ENCODE measurements around the gene KLHDC4.
A peak's percentile ranks its signal among the peaks of the same experiment; 100 is the strongest.
"Not testable (repeated sequence)": the region's sequence is repeated elsewhere in the genome, so short reads cannot be mapped to it uniquely, and the experiment has no call there.

Gene KLHDC4

DNA sequence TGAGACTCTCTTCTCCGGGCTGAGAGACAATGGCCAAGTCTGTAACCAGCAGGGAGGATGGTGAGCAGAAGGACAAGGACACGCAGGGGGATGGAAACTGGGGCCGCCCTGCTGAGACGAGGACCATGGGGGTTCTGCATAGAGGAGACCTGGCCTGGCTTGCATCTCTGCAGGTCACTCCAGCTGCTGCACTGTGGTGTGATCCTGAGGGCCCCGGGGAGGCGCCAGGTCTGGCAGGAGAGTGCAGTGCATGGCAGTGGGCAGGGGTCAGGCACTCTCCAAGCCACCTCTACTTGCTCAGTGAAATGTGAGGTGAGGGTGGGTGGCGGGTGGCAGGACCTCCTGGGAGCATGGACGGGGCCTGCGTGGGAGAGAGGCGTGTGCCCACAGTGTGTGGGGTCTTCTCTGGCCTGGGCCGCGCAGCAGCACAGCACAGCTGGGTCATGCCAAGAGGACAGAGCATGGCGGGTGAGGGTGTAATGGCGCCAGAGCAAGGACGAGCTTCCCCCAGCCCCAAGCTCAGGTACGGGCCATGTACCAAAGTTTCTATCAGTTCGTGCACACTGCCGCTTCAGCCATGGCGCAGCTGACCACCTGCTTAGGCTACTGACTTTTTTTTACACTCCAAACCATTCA lies 43.1 kb downstream of the KLHDC4 start:
- Histone ChIP-seq H2BK5ac (ENCODE audit: low read depth, low read length, poor library complexity, severe bottlenecking) (no peak overlapping the region), H3K36me3 (ENCODE audit: control insufficient read depth in 1 of 2, insufficient read depth in 2 of 2, low read depth in 1 of 2, low read length in 2 of 2) (peaks cover 9 to 48% of the 10 kb centered on the region in 2 experiments), H3K9ac (ENCODE audit: low read length) (no peak overlapping the region), H3K4ac (ENCODE audit: low read depth in 1 of 2, low read length in 2 of 2) (no peak overlapping the region), H3K23ac (ENCODE audit: low read length in 2 of 2) (peak overlapping the region in 1 of 2 experiments; percentile 42), H3K14ac (ENCODE audit: low read length in 2 of 2) (no peak overlapping the region), H2AFZ (ENCODE audit: low read depth, low read length) (no peak overlapping the region), H3K27ac (ENCODE audit: low read length, poor library complexity, severe bottlenecking) (peak overlapping the region; percentile 18), H3K79me1 (replicated peaks; ENCODE audit: low read length, poor library complexity, severe bottlenecking) (peaks cover 29% of the 10 kb centered on the region), H3K9me3 (ENCODE audit: control insufficient read depth, low read length) (no peaks in the 10 kb centered on the region), H2AK5ac (ENCODE audit: low read length, severe bottlenecking) (peak overlapping the region; percentile 5), H4K8ac (ENCODE audit: low read length) (no peak overlapping the region), H2BK120ac (ENCODE audit: low read depth, low read length) (no peak overlapping the region), H3K4me3 (ENCODE audit: insufficient read depth in 1 of 2, low read depth in 1 of 2, low read length in 2 of 2) (peak overlapping the region in 1 of 2 experiments; percentile 17), H2BK12ac (ENCODE audit: low read length in 2 of 2) (peak overlapping the region in 1 of 2 experiments; percentile 24), H3K18ac (ENCODE audit: low read depth in 1 of 2, low read length in 2 of 2) (no peak overlapping the region), H4K91ac (ENCODE audit: low read length) (no peak overlapping the region), H3K4me1 (ENCODE audit: control insufficient read depth, insufficient read depth, low read depth, low read length) (peaks cover 37% of the 10 kb centered on the region), H2BK15ac (ENCODE audit: low read depth, poor library complexity, severe bottlenecking) (no peak overlapping the region), H3K27me3 (ENCODE audit: control insufficient read depth in 1 of 2, insufficient read depth in 1 of 2, low read length in 2 of 2) (no peaks in the 10 kb centered on the region), H3K4me2 (ENCODE audit: low read length, poor library complexity, severe bottlenecking) (no peak overlapping the region)
- no peak for DNase-seq
- WGBS: 94% methylated on average over 19 of the region's 19 CpGs

GRCh38 chr16:87721622-87722585 lies 43.9 kb downstream of the KLHDC4 start:
- Histone ChIP-seq H2BK15ac (ENCODE audit: low read depth, poor library complexity, severe bottlenecking) (no peak overlapping the region), H2BK12ac (ENCODE audit: low read length in 2 of 2) (no peak overlapping the region), H2BK5ac (ENCODE audit: low read depth, low read length, poor library complexity, severe bottlenecking) (no peak overlapping the region), H2AFZ (ENCODE audit: low read depth, low read length) (no peak overlapping the region), H2BK120ac (ENCODE audit: low read depth, low read length) (no peak overlapping the region), H4K91ac (ENCODE audit: low read length) (no peak overlapping the region), H2AK5ac (ENCODE audit: low read length, severe bottlenecking) (peak overlapping the region; percentile 41), H3K4ac (ENCODE audit: low read depth in 1 of 2, low read length in 2 of 2) (no peak overlapping the region), H3K27me3 (ENCODE audit: control insufficient read depth in 1 of 2, insufficient read depth in 1 of 2, low read length in 2 of 2) (no peaks in the 10 kb centered on the region), H3K18ac (ENCODE audit: low read depth in 1 of 2, low read length in 2 of 2) (no peak overlapping the region), H3K4me1 (ENCODE audit: control insufficient read depth, insufficient read depth, low read depth, low read length) (peaks cover 34% of the 10 kb centered on the region), H3K4me3 (ENCODE audit: insufficient read depth in 1 of 2, low read depth in 1 of 2, low read length in 2 of 2) (peak overlapping the region in 1 of 2 experiments; percentile 17), H3K14ac (ENCODE audit: low read length in 2 of 2) (peak overlapping the region in 1 of 2 experiments; percentile 81), H3K4me2 (ENCODE audit: low read length, poor library complexity, severe bottlenecking) (no peak overlapping the region), H3K9me3 (ENCODE audit: control insufficient read depth, low read length) (no peaks in the 10 kb centered on the region), H3K36me3 (ENCODE audit: control insufficient read depth in 1 of 2, insufficient read depth in 2 of 2, low read depth in 1 of 2, low read length in 2 of 2) (peaks cover 15 to 44% of the 10 kb centered on the region in 2 experiments), H3K79me1 (replicated peaks; ENCODE audit: low read length, poor library complexity, severe bottlenecking) (peaks cover 29% of the 10 kb centered on the region), H3K23ac (ENCODE audit: low read length in 2 of 2) (no peak overlapping the region), H4K8ac (ENCODE audit: low read length) (no peak overlapping the region), H3K27ac (ENCODE audit: low read length, poor library complexity, severe bottlenecking) (no peak overlapping the region), H3K9ac (ENCODE audit: low read length) (no peak overlapping the region)
- 92% methylated on average over 33 of the region's 33 CpGs for WGBS
- no peak for DNase-seq

DNA sequence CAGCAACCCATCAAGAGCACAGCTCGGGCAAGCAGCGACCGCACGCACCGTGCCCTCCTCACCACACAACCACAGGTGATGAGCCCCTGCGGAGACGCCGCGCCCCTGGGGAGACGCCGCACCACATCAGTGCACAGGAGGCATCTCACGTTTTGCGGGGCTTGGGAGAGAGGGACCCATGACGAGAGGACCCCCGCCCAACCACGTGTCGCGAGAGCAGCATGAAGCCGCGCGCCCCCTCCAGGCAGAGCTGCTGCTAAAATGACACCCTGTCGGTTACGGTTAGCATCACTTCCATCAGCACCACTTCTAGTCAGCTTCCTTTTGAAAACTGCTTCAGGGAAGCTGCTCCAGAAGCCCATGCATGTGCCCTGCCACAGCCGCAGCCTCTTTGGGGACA lies 45.3 kb downstream of the KLHDC4 start:
- Histone ChIP-seq H3K27me3 (ENCODE audit: control insufficient read depth in 1 of 2, insufficient read depth in 1 of 2, low read length in 2 of 2) (no peaks in the 10 kb centered on the region), H2BK15ac (ENCODE audit: low read depth, poor library complexity, severe bottlenecking) (no peak overlapping the region), H3K4ac (ENCODE audit: low read depth in 1 of 2, low read length in 2 of 2) (no peak overlapping the region), H3K4me1 (ENCODE audit: control insufficient read depth, insufficient read depth, low read depth, low read length) (peaks cover 32% of the 10 kb centered on the region), H3K18ac (ENCODE audit: low read depth in 1 of 2, low read length in 2 of 2) (no peak overlapping the region), H3K14ac (ENCODE audit: low read length in 2 of 2) (peak overlapping the region in 1 of 2 experiments; percentile 20), H2AK5ac (ENCODE audit: low read length, severe bottlenecking) (no peak overlapping the region), H2BK5ac (ENCODE audit: low read depth, low read length, poor library complexity, severe bottlenecking) (no peak overlapping the region), H2BK120ac (ENCODE audit: low read depth, low read length) (no peak overlapping the region), H3K4me3 (ENCODE audit: insufficient read depth in 1 of 2, low read depth in 1 of 2, low read length in 2 of 2) (peak overlapping the region in 1 of 2 experiments; percentile 16), H3K23ac (ENCODE audit: low read length in 2 of 2) (no peak overlapping the region), H2AFZ (ENCODE audit: low read depth, low read length) (no peak overlapping the region), H3K36me3 (ENCODE audit: control insufficient read depth in 1 of 2, insufficient read depth in 2 of 2, low read depth in 1 of 2, low read length in 2 of 2) (peaks cover 15 to 50% of the 10 kb centered on the region in 2 experiments), H2BK12ac (ENCODE audit: low read length in 2 of 2) (no peak overlapping the region), H4K8ac (ENCODE audit: low read length) (no peak overlapping the region), H3K9me3 (ENCODE audit: control insufficient read depth, low read length) (no peaks in the 10 kb centered on the region), H3K9ac (ENCODE audit: low read length) (no peak overlapping the region), H3K79me1 (replicated peaks; ENCODE audit: low read length, poor library complexity, severe bottlenecking) (peaks cover 29% of the 10 kb centered on the region), H3K27ac (ENCODE audit: low read length, poor library complexity, severe bottlenecking) (no peak overlapping the region), H3K4me2 (ENCODE audit: low read length, poor library complexity, severe bottlenecking) (no peak overlapping the region), H4K91ac (ENCODE audit: low read length) (no peak overlapping the region)
- DNase-seq: no peak
- WGBS: 94% methylated on average over 24 of the region's 24 CpGs

DNA sequence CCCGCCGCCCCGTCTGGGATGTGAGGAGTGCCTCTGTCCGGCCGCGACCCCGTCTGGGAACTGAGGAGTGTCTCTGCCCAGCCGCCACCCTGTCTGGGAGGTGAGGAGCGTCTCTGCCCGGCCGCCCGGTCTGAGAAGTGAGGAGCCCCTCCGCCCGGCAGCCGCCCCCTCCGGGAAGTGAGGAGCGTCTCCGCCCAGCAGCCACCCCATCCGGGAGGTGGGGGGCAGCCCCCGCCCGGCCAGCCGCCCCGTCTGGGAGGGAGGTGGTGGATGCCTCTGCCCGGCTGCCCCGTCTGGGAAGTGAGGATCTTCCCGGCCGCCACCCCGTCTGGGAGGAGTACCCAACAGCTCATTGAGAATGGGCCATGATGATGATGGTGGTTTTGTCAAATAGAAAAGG lies 47.0 kb downstream of the KLHDC4 start:
- not testable (repeated sequence) for H2AFZ ChIP-seq (ENCODE audit: low read depth, low read length); H2BK5ac ChIP-seq (ENCODE audit: low read depth, low read length, poor library complexity, severe bottlenecking); DNase-seq; H3K9me3 ChIP-seq (ENCODE audit: control insufficient read depth, low read length); H3K23ac ChIP-seq (ENCODE audit: low read length in 2 of 2); H3K27ac ChIP-seq (ENCODE audit: low read length, poor library complexity, severe bottlenecking); H3K4me3 ChIP-seq (ENCODE audit: insufficient read depth in 1 of 2, low read depth in 1 of 2, low read length in 2 of 2); H3K14ac ChIP-seq (ENCODE audit: low read length in 2 of 2); H4K8ac ChIP-seq (ENCODE audit: low read length); H3K4me2 ChIP-seq (ENCODE audit: low read length, poor library complexity, severe bottlenecking); H2BK15ac ChIP-seq (ENCODE audit: low read depth, poor library complexity, severe bottlenecking); H3K4ac ChIP-seq (ENCODE audit: low read depth in 1 of 2, low read length in 2 of 2); H3K9ac ChIP-seq (ENCODE audit: low read length); H3K27me3 ChIP-seq (ENCODE audit: control insufficient read depth in 1 of 2, insufficient read depth in 1 of 2, low read length in 2 of 2); H4K91ac ChIP-seq (ENCODE audit: low read length); H2BK12ac ChIP-seq (ENCODE audit: low read length in 2 of 2); H2BK120ac ChIP-seq (ENCODE audit: low read depth, low read length); H2AK5ac ChIP-seq (ENCODE audit: low read length, severe bottlenecking); H3K18ac ChIP-seq (ENCODE audit: low read depth in 1 of 2, low read length in 2 of 2)
- H3K79me1 ChIP-seq (replicated peaks; ENCODE audit: low read length, poor library complexity, severe bottlenecking): peaks cover 28% of the 10 kb centered on the region
- 87% methylated on average over 25 of the region's 28 CpGs for WGBS
- peaks cover 19 to 58% of the 10 kb centered on the region in 2 experiments for H3K36me3 ChIP-seq (ENCODE audit: control insufficient read depth in 1 of 2, insufficient read depth in 2 of 2, low read depth in 1 of 2, low read length in 2 of 2)
- H3K4me1 ChIP-seq (ENCODE audit: control insufficient read depth, insufficient read depth, low read depth, low read length): peaks cover 32% of the 10 kb centered on the region
